Common myeloid progenitor, CD34-positive (primary cell): ENCODE measurements around the gene WRAP73.
A peak's percentile ranks its signal among the peaks of the same experiment; 100 is the strongest.
"Not testable (repeated sequence)": the region's sequence is repeated elsewhere in the genome, so short reads cannot be mapped to it uniquely, and the experiment has no call there.

Experiments
- CTCF ChIA-PET: fragments of 350-600 bp; sonication (Branson Sonifier 250); formaldehyde crosslinking; loops from one replicate; lab custom pipeline; 2021; ENCODE audit warnings: antibody characterized with exemption; lab: Charles Lee
- POLR2A ChIA-PET: fragments of 350-600 bp; sonication (Branson Sonifier 250); formaldehyde crosslinking; loops from one replicate; lab custom pipeline; 2021; ENCODE audit warnings: antibody characterized with exemption; lab: Charles Lee
- DNase-seq, 3 donors: peaks; one replicate each; pipeline versions ENCODE4 v3.0.0 to v3.0.0-alpha.2; 2013
- H3K27ac ChIP-seq, 2 experiments: 1 replicate in 1 of 2; 2 replicates in 1 of 2; pipeline ENCODE4 v1.7.0; 2013; ENCODE audit warnings: inconsistent platforms in 2 of 2, low read length in 2 of 2, mild to moderate bottlenecking in 2 of 2, low read depth in 1 of 2, moderate library complexity in 1 of 2; ENCODE audit not compliant: severe bottlenecking in 2 of 2, insufficient read depth in 1 of 2, poor library complexity in 1 of 2
- H3K27me3 ChIP-seq, 5 experiments: replicated peaks in 2 of 5; 1 replicate in 3 of 5; 2 replicates in 2 of 5; pipeline versions ENCODE4 v1.6.1 to v1.7.0; 2013; ENCODE audit warnings: low read length in 4 of 5, mild to moderate bottlenecking in 2 of 5, moderate library complexity in 2 of 5, inconsistent platforms in 1 of 5; ENCODE audit not compliant: insufficient read depth in 5 of 5, control insufficient read depth in 4 of 5
- H3K36me3 ChIP-seq, 4 experiments: 1 replicate in 2 of 4; 2 replicates in 2 of 4; pipeline versions ENCODE4 v1.6.1 to v1.7.0; 2013; ENCODE audit warnings: low read length in 3 of 4, control low read depth in 1 of 4, mild to moderate bottlenecking in 1 of 4; ENCODE audit not compliant: control insufficient read depth in 4 of 4, insufficient read depth in 4 of 4
- H3K4me1 ChIP-seq, 4 experiments: 1 replicate in 3 of 4; 2 replicates in 1 of 4; pipeline versions ENCODE4 v1.6.1 to v1.7.1; 2013; ENCODE audit warnings: low read length in 3 of 4, mild to moderate bottlenecking in 3 of 4, control low read depth in 1 of 4, inconsistent platforms in 1 of 4, moderate library complexity in 1 of 4; ENCODE audit not compliant: control insufficient read depth in 4 of 4, insufficient read depth in 4 of 4; ENCODE audit errors: control extremely low read depth in 1 of 4
- H3K4me3 ChIP-seq, 7 experiments: 1 replicate in 4 of 7; 2 replicates in 3 of 7; pipeline versions ENCODE4 v1.5.1 to v1.7.0; 2013; ENCODE audit warnings: mild to moderate bottlenecking in 7 of 7, low read length in 6 of 7, moderate library complexity in 6 of 7, inconsistent platforms in 2 of 7, low read depth in 2 of 7, control low read depth in 1 of 7; ENCODE audit not compliant: insufficient read depth in 4 of 7, control insufficient read depth in 1 of 7; ENCODE audit errors: extremely low read depth in 1 of 7
- H3K9me3 ChIP-seq, 5 experiments: 1 replicate in 4 of 5; 2 replicates in 1 of 5; pipeline versions ENCODE4 v1.6.1 to v1.7.1; 2013; ENCODE audit warnings: low read length in 4 of 5, mild to moderate bottlenecking in 2 of 5, inconsistent platforms in 1 of 5, low read depth in 1 of 5, moderate library complexity in 1 of 5; ENCODE audit not compliant: control insufficient read depth in 4 of 5, insufficient read depth in 2 of 5; ENCODE audit errors: control extremely low read depth in 1 of 5
- WGBS: methylation state at CpG from one replicate; pipeline ENCODE4 v1.1.5; 2013; ENCODE audit not compliant: insufficient coverage; 5-methylcytosine and 5-hydroxymethylcytosine counted together

The WRAP73 gene

GRCh38 chr1:3590951-3591865, 58.7 kb downstream of the WRAP73 start:
- POLR2A ChIA-PET = interaction anchor here (0.6 kb wide), 1 partner anchor 226 kb away, joined by 4 read pairs; no protein-coding TSS in a partner anchor
- WGBS = 92% methylated on average over 23 of the region's 33 CpGs
- no peak for DNase-seq
- Histone ChIP-seq H3K27ac (no peak overlapping the region), H3K9me3 (no peaks in the 10 kb centered on the region), H3K27me3 (no peaks in the 10 kb centered on the region), H3K4me1 (peaks cover 0 to 22% (median 9%) of the 10 kb centered on the region in 4 experiments), H3K4me3 (no peak overlapping the region), H3K36me3 (peaks cover 3 to 28% (median 9%) of the 10 kb centered on the region in 4 experiments)
- CTCF ChIA-PET = interaction anchor here (1.3 kb wide), 1 partner anchor 9 kb away, joined by 3 read pairs; no protein-coding TSS in a partner anchor

- Histone ChIP-seq H3K4me1 (peaks cover 0 to 16% (median 9%) of the 10 kb centered on the region in 4 experiments), H3K27ac (no peak overlapping the region), H3K27me3 (no peaks in the 10 kb centered on the region), H3K4me3 (no peak overlapping the region), H3K36me3 (peaks cover 0 to 30% (median 11%) of the 10 kb centered on the region in 4 experiments), H3K9me3 (no peaks in the 10 kb centered on the region)
- DNase-seq = no peak
- 95% methylated on average over 24 of the region's 27 CpGs for WGBS
- ChIA-PET POLR2A (no interaction called here), CTCF (interaction anchor here (1.3 kb wide), 1 partner anchor 10 kb away, joined by 3 read pairs; no protein-coding TSS in a partner anchor)
These were observed 59.7 kb downstream of the WRAP73 start for GRCh38 chr1:3590139-3590763.

- H3K9me3 ChIP-seq = peaks cover 0 to 3% (median 0%) of the 10 kb centered on the region in 5 experiments
- no peak overlapping the region for H3K27ac ChIP-seq
- 91% methylated on average over 4 of the region's 5 CpGs for WGBS
- H3K36me3 ChIP-seq = peaks cover 0 to 20% (median 9%) of the 10 kb centered on the region in 4 experiments
- H3K4me1 ChIP-seq = peaks cover 0 to 6% (median 3%) of the 10 kb centered on the region in 4 experiments
- H3K27me3 ChIP-seq = no peaks in the 10 kb centered on the region
- no peak overlapping the region for H3K4me3 ChIP-seq
- peak in 2 of 3 donors; percentile 40 to 52 for DNase-seq
- ChIA-PET POLR2A (no interaction called here), CTCF (interaction anchor here (0.7 to 2.9 kb wide), 4 partner anchors 9 to 60 kb away, joined by 3 to 11 read pairs (median 4); no protein-coding TSS in a partner anchor)
These were observed 61.5 kb downstream of the WRAP73 start for GRCh38 chr1:3588395-3588794.

GRCh38 chr1:3586986-3587759, 62.7 kb downstream of the WRAP73 start:
- WGBS = 98% methylated on average over 15 of the region's 24 CpGs
- H3K4me3 ChIP-seq = no peak overlapping the region
- H3K36me3 ChIP-seq = peaks cover 0 to 19% (median 10%) of the 10 kb centered on the region in 4 experiments
- CTCF ChIA-PET = interaction anchor here (0.8 to 2.9 kb wide), 7 partner anchors 9 to 97 kb away, joined by 3 to 11 read pairs (median 4); no protein-coding TSS in a partner anchor
- no peak overlapping the region for H3K27ac ChIP-seq
- H3K9me3 ChIP-seq = peaks cover 0 to 3% (median 0%) of the 10 kb centered on the region in 5 experiments
- H3K27me3 ChIP-seq = no peaks in the 10 kb centered on the region
- H3K4me1 ChIP-seq = peaks cover 0 to 3% (median 0%) of the 10 kb centered on the region in 4 experiments
- POLR2A ChIA-PET = interaction anchor here (1.8 kb wide), 1 partner anchor 32 kb away, joined by 5 read pairs; no protein-coding TSS in a partner anchor
- no peak for DNase-seq

- peaks cover 0 to 19% (median 10%) of the 10 kb centered on the region in 4 experiments for H3K36me3 ChIP-seq
- H3K4me3 ChIP-seq = no peak overlapping the region
- no peaks in the 10 kb centered on the region for H3K27me3 ChIP-seq
- DNase-seq = no peak
- peaks cover 0 to 3% (median 0%) of the 10 kb centered on the region in 5 experiments for H3K9me3 ChIP-seq
- H3K27ac ChIP-seq = no peak overlapping the region
- ChIA-PET CTCF (interaction anchor here (1.4 to 1.5 kb wide), 2 partner anchors 18 to 21 kb away, joined by 3 to 4 read pairs; no protein-coding TSS in a partner anchor), POLR2A (interaction anchor here (1.8 kb wide), 1 partner anchor 33 kb away, joined by 5 read pairs; no protein-coding TSS in a partner anchor)
- 92% methylated on average over 19 of the region's 19 CpGs for WGBS
- peaks cover 0 to 3% (median 0%) of the 10 kb centered on the region in 4 experiments for H3K4me1 ChIP-seq
These were observed 63.8 kb downstream of the WRAP73 start for GRCh38 chr1:3585940-3586568.

- POLR2A ChIA-PET, H3K27me3 ChIP-seq, CTCF ChIA-PET, DNase-seq, H3K27ac ChIP-seq, H3K4me1 ChIP-seq, H3K9me3 ChIP-seq, H3K4me3 ChIP-seq: not testable (repeated sequence)
- peaks cover 0 to 19% (median 8%) of the 10 kb centered on the region in 4 experiments for H3K36me3 ChIP-seq
- WGBS = 80% methylated on average over 5 of the region's 6 CpGs
These were observed 64.5 kb downstream of the WRAP73 start for GRCh38 chr1:3585353-3585868.
